HG03457 (cell line): Measurements from ENCODE around the gene PCGF2.
"Not testable (repeated sequence)": the region's sequence is repeated elsewhere in the genome, so short reads cannot be mapped to it uniquely, and the experiment has no call there.

ENCODE experiments used
- ATAC-seq: cut with Tn5 transposase; IDR thresholded peaks from one replicate; pipeline ENCODE4 v1.9.1; 2021; ENCODE audit warnings: moderate number of reproducible peaks; ENCODE audit not compliant: unreplicated experiment

PCGF2 gene

DNA sequence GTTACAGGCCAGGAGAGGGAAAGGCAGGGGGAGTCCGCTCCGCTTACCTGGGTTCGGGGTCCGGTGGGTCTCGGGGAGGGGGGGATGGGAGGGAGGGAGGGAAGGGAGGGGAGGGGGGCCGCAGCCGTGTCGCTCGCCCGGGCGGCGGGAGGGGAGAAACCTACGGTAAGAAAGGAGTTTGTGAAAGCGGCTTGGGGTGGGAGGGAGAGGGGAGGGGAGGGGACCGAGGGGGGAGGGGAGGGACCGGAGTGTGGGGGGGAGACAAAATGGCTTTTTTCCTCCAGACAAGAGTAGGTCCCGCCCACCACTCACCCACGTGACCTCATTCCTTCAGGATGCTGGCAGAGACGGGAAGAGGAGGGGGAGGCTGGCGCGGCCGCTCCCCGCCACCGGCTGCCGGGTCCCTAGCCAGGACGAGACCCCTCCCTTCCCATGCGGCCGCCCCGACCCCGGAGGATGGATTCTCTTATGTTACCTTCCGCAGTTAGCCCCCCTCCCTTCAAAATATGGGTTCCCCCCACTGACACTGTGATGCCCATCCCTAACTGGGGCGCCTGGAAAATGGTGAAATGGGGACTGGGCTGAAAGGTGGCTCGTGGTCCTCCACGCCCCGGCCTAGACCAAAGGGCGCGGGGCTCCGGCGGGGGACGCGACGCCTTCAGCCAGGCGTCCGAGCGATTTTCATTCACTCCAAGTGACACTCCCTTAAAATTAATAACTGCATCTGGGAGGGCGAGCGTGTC lies at the start of gene PCGF2:
PCGF2 (minus strand) TSS at position 188 of the 743 bp plus-strand sequence. CDS start 7,934 bp downstream, outside the sequence.
- no peak for ATAC-seq

- no peak for ATAC-seq
These were observed 49.7 kb upstream of the PCGF2 start for GRCh38 chr17:38797828-38798227.

DNA sequence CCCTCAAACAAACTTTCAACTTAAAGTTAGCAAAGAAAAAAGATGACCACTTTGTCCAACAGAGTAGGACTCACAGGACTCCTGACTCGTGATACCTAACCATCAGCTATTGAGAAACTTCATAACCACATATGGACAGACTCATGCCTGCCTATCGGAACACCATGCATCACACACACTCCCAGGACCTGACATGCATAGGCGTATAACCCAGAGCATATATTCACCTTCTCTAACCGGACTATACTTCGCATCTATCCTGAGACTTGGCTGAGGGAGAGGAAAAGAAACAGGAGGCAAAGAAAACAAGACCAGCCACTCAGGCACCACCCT lies 49.0 kb upstream of the PCGF2 start:
- ATAC-seq = no peak

GRCh38 chr17:38796451-38797157 lies 48.5 kb upstream of the PCGF2 start:
- ATAC-seq = no peak

- no peak for ATAC-seq
These were observed 46.1 kb upstream of the PCGF2 start for GRCh38 chr17:38794221-38794620.

DNA sequence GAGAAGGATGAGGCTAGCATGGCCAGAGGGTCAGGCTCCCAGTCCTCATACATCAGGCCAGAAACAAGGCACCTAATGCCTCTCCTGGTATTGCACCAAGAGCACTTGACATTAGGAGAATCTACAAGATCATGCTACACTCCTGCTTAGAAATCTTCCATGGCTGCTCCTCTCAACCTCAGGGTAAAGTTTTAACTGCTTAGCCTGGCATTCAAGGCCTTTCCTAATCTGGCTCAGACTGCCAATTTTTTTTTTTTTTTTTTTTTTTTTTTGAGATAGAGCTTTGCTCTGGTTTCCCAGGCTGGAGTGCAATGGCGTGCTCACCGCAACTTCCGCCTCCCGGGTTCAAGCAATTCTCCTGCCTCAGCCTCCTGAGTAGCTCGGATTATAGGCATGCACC lies 43.0 kb upstream of the PCGF2 start:
- ATAC-seq = no peak

DNA sequence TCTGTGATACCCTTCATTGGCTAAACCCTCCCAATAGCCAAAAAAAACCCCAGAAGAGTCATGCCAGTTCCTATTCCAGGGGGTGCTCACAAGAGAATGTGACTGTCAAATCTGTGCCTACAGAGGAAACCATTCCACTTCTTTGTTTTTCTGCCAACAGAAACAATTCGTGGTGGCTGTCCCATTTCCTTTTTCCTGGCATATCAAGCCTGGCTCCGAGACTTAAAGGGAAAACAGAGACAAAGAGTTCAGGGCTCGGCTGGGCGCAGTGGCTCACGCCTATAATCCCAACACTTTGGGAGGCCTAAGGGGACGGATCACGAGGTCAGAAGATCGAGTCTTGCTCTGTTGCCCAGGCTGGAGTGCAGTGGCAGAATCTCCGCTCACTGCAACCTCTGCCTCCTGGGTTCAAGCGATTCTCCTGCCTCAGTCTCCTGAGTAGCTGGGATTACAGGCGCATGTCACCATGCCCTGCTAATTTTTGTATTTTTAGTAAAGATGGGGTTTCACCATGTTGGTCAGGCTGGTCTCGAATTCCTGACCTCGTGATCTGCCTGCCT lies 42.1 kb upstream of the PCGF2 start:
- not testable (repeated sequence) for ATAC-seq

GRCh38 chr17:38789185-38789584 lies 41.0 kb upstream of the PCGF2 start:
- no peak for ATAC-seq

GRCh38 chr17:38787999-38788398 lies 39.9 kb upstream of the PCGF2 start:
- ATAC-seq = not testable (repeated sequence)

DNA sequence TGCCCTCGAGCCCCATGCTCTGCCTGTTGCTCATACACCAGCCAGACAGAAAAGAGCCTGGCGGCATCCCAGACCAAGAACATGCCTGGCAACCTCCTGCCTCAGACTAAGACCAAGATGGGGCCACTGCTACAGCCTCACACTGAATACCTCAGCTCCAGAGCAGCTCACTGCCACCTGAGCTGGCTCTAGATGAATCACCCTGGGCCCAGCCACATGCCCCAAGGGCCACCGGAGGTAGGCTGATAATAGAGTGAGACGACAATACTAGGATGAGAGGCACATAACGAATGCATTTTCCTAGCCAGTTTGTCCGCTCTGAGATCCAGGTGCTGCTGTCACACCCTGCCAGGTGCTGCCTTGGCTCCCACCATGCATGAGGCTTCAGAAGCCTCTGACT lies 38.2 kb upstream of the PCGF2 start:
- ATAC-seq = no peak

DNA sequence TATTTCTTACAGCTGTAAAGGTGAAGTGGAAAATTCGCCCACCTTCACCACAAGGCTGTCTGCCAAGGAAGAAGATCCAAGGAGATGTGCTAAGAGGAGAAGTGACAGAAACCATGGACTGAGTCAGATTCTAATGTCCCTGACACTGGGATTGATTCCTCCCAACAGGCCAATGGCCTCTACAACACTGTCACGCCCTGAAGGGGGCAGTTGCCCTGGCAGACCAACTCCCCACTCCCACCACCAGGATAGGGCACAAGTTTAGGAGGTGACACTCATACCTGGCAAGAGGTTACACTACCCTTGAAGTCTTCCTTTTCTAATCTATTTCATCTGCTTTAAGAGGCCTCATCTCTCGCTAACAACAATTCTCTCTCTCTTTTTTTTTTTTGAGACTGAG lies 35.1 kb upstream of the PCGF2 start:
- ATAC-seq = no peak

- no peak for ATAC-seq
These were observed 32.0 kb upstream of the PCGF2 start for GRCh38 chr17:38779965-38780752.

- no peak for ATAC-seq
These were observed 29.6 kb upstream of the PCGF2 start for GRCh38 chr17:38777641-38778250.

GRCh38 chr17:38773258-38773657 lies 25.1 kb upstream of the PCGF2 start:
- ATAC-seq = no peak

DNA sequence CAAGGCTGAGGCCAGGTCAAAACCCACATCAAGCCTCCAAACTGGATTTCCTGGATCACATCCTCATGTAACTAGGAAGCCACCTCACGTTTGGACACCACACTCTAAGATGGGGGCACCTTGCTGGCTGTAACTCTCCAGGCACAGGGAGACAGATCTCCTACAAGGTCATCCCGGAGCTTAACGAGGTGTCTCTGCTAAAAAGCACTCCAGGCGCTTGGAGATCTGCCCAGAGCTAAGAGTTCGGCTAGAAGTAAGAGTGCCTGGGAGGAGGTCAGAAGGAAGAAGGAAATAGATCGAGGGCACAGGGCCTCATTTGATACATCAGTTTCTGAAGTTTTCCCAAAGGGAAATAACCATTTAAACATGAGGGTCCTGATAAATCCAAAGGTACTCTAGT lies 20.3 kb upstream of the PCGF2 start:
- no peak for ATAC-seq

DNA sequence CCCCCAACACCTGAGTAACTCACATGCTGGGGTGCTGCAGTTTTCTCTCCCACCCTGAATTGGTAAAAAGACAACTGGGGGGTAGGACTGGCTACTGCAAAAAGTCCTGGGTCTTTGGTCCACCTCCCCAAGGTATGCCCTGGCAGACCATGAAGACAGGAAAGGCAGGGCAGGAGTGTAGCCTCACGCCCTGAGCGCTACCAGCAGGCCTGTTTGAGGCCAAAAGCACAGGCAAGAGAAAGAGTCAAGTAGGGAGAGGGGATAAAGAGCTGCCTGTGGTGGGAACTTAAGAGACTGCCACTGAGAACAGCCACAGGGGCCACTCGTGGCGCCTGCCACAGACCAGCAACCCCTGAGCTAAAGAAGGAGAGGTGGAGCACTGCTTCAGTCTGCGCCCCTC lies 18.2 kb upstream of the PCGF2 start:
- ATAC-seq = no peak

- ATAC-seq = no peak
These were observed 14.1 kb upstream of the PCGF2 start for GRCh38 chr17:38762231-38762630.

- ATAC-seq = no peak
These were observed 13.5 kb upstream of the PCGF2 start for GRCh38 chr17:38761612-38762011.

DNA sequence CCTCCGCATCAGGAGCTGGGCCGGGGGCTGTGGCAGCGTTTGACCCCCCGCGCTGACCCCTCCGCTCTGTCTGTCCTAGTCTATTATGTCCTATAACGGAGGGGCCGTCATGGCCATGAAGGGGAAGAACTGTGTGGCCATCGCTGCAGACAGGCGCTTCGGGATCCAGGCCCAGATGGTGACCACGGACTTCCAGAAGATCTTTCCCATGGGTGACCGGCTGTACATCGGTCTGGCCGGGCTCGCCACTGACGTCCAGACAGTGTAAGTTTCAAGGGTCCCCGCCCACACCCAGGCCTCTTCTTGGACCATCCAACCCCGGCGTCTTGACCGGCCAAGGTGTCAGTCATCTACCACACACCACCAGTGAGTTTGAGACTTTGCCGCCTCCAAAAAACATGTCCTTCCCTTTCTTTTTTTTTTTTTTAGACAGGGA lies 5.0 kb upstream of the PCGF2 start:
- no peak for ATAC-seq

- peak; percentile 54 for ATAC-seq
These were observed 4.4 kb upstream of the PCGF2 start, which contains the start of gene PSMB3 for GRCh38 chr17:38752308-38753070. Gene PSMB3, plus strand, starts transcription at chr17:38752741. Its CDS starts 86 bp downstream, at chr17:38752827.
